Endodermal cell (in vitro differentiated cells): ENCODE data around the gene SRA1. TPM values are rescaled to one million over a fixed set of nuclear protein-coding genes. Genes with fewer than 3 reads are reported as not detected.

Experiments used
- DNase-seq: peaks from one replicate; pipeline ENCODE4 v3.0.0-alpha.2; 2017
- H3K27ac ChIP-seq: 2 replicates; pipeline ENCODE4 v1.5.1; 2013; ENCODE audit warnings: mild to moderate bottlenecking, low read depth, low read length, moderate library complexity
- H3K27me3 ChIP-seq: 2 replicates; pipeline ENCODE4 v1.6.1; 2013; ENCODE audit warnings: mild to moderate bottlenecking, low read length, moderate library complexity; ENCODE audit not compliant: insufficient read depth, control insufficient read depth, poor library complexity, severe bottlenecking
- H3K36me3 ChIP-seq: 2 replicates; pipeline ENCODE4 v1.7.0; 2013; ENCODE audit warnings: mild to moderate bottlenecking, low read length, moderate library complexity; ENCODE audit not compliant: control insufficient read depth, insufficient read depth
- H3K4me1 ChIP-seq: one replicate; pipeline ENCODE4 v1.7.0; 2013; ENCODE audit warnings: low read length; ENCODE audit not compliant: control insufficient read depth, insufficient read depth
- H3K4me3 ChIP-seq: 2 replicates; pipeline ENCODE4 v1.5.1; 2013; ENCODE audit warnings: mild to moderate bottlenecking, low read length, moderate library complexity
- H3K9ac ChIP-seq: 2 replicates; pipeline ENCODE4 v1.6.1; 2013; ENCODE audit warnings: mild to moderate bottlenecking, low read length, moderate library complexity; ENCODE audit not compliant: poor library complexity, severe bottlenecking; ENCODE audit errors: extremely low read depth
- H3K9me3 ChIP-seq: 2 replicates; pipeline ENCODE4 v1.6.1; 2013; ENCODE audit warnings: mild to moderate bottlenecking, low read length, moderate library complexity; ENCODE audit not compliant: control insufficient read depth
- H3K27ac Mint-ChIP-seq: 2 replicates; pipeline ENCODE4 v1.8.0; 2020; ENCODE audit warnings: mixed read lengths
- H3K27me3 Mint-ChIP-seq: 2 replicates; pipeline ENCODE4 v1.8.0; 2021; ENCODE audit warnings: mild to moderate bottlenecking, mixed read lengths; ENCODE audit not compliant: insufficient read depth
- H3K36me3 Mint-ChIP-seq: 2 replicates; pipeline ENCODE4 v1.8.0; 2020; ENCODE audit warnings: low read depth, mixed read lengths
- H3K4me1 Mint-ChIP-seq: 2 replicates; pipeline ENCODE4 v1.8.0; 2020; ENCODE audit warnings: mixed read lengths
- H3K4me3 Mint-ChIP-seq: 2 replicates; pipeline ENCODE4 v1.8.0; 2020; ENCODE audit warnings: mild to moderate bottlenecking, moderate library complexity, mixed read lengths
- H3K9me3 Mint-ChIP-seq: 2 replicates; pipeline ENCODE4 v1.8.0; 2020; ENCODE audit warnings: mild to moderate bottlenecking, mixed read lengths
- CTCF ChIP-seq: fragments of 200-600 bp; sonication (generic); conservative IDR thresholded peaks from 2 replicates; pipeline ENCODE4 v1.5.0; 2021; ENCODE audit warnings: antibody characterized with exemption, mild to moderate bottlenecking
- WGBS, 2 experiments: methylation state at CpG; one replicate each; pipeline versions ENCODE4 v1.1.5 to v1.1.7; 2013; ENCODE audit warnings: missing lambda C conversion rate in 2 of 2, mixed read lengths in 1 of 2; ENCODE audit not compliant: insufficient coverage in 1 of 2, insufficient read length in 1 of 2; 5-methylcytosine and 5-hydroxymethylcytosine counted together
- total RNA-seq, 2 donors: library from RNA; stranded (reverse); fragmentation: NEBNext Ultra II Directional in 1 of 2; extraction: Animal tissue kit (Norgen Biotek cat#: 25700) in 1 of 2; gene quantifications; 2 replicates in 1 of 2; 3 replicates in 1 of 2; pipeline ENCODE4 v1.2.1, GENCODE V29; 2021

SRA1 gene
- total RNA-seq, 2 donors from 2014 or later: 40.5 to 42.9 TPM

GRCh38 chr5:140546851-140547507, 10.3 kb downstream of the SRA1 start:
- peaks cover 54% of the 10 kb centered on the region for H3K36me3 Mint-ChIP-seq
- peak overlapping the region; percentile 53 for H3K27ac ChIP-seq
- peak; percentile 61 for DNase-seq
- H3K9ac ChIP-seq: peak overlapping the region; percentile 38
- H3K4me3 ChIP-seq: peak overlapping the region; percentile 70
- peak overlapping the region; percentile 95 for H3K27ac Mint-ChIP-seq
- H3K4me3 Mint-ChIP-seq: peak overlapping the region; percentile 57
- H3K4me1 Mint-ChIP-seq: peaks cover 21% of the 10 kb centered on the region
- peaks cover 18% of the 10 kb centered on the region for H3K4me1 ChIP-seq
- H3K27me3 Mint-ChIP-seq: no peaks in the 10 kb centered on the region
- no peak for TF ChIP-seq CTCF
- H3K27me3 ChIP-seq: no peaks in the 10 kb centered on the region
- WGBS, 2 experiments: 74 to 75% methylated on average over 10 to 13 of the region's 13 CpGs
- peaks cover 74% of the 10 kb centered on the region for H3K36me3 ChIP-seq
- H3K9me3 ChIP-seq: no peaks in the 10 kb centered on the region
- H3K9me3 Mint-ChIP-seq: no peaks in the 10 kb centered on the region

- Histone ChIP-seq H3K9ac (no peak overlapping the region), H3K27me3 (no peaks in the 10 kb centered on the region), H3K27ac (no peak overlapping the region), H3K4me1 (peaks cover 18% of the 10 kb centered on the region), H3K9me3 (no peaks in the 10 kb centered on the region), H3K36me3 (peaks cover 74% of the 10 kb centered on the region), H3K4me3 (no peak overlapping the region)
- Mint-ChIP-seq H3K4me3 (no peak overlapping the region), H3K27ac (no peak overlapping the region), H3K4me1 (peaks cover 21% of the 10 kb centered on the region), H3K36me3 (peaks cover 56% of the 10 kb centered on the region), H3K27me3 (no peaks in the 10 kb centered on the region), H3K9me3 (no peaks in the 10 kb centered on the region)
- no peak for TF ChIP-seq CTCF
- WGBS, 2 experiments: 88 to 89% methylated on average over 6 to 10 of the region's 10 CpGs
- DNase-seq: no peak
Observed at GRCh38 chr5:140545606-140546005, 11.7 kb downstream of the SRA1 start.

GRCh38 chr5:140544986-140545385, 12.3 kb downstream of the SRA1 start:
- H3K9me3 ChIP-seq: no peaks in the 10 kb centered on the region
- 95% methylated on average over 7 of the region's 7 CpGs for WGBS, 2 experiments
- Mint-ChIP-seq H3K4me3 (no peak overlapping the region), H3K9me3 (no peaks in the 10 kb centered on the region), H3K4me1 (peaks cover 21% of the 10 kb centered on the region), H3K27me3 (no peaks in the 10 kb centered on the region), H3K27ac (no peak overlapping the region), H3K36me3 (peaks cover 56% of the 10 kb centered on the region)
- peaks cover 18% of the 10 kb centered on the region for H3K4me1 ChIP-seq
- no peak for TF ChIP-seq CTCF
- peaks cover 74% of the 10 kb centered on the region for H3K36me3 ChIP-seq
- no peaks in the 10 kb centered on the region for H3K27me3 ChIP-seq
- no peak overlapping the region for H3K4me3 ChIP-seq
- DNase-seq: no peak
- H3K27ac ChIP-seq: no peak overlapping the region
- H3K9ac ChIP-seq: no peak overlapping the region
